ENCODE results near the gene MT1B.

GRCh38 chr16:56689171-56689570, 37.5 kb downstream of the MT1B start:
- TF ChIP-seq CTCF (IDR thresholded peaks at IDR 0.05; ENCODE audit: borderline replicate concordance, extremely low read depth, low read length, poor library complexity, severe bottlenecking) (no peak), EZH2 (IDR thresholded peaks at IDR 0.05; ENCODE audit: borderline replicate concordance, low read depth, low read length, severe bottlenecking) (no peak)
